OCI-LY3 (cell line): ENCODE data around the gene CAMK2A.

ENCODE experiments used
- CTCF ChIP-seq: fragments of 200-600, 300-600 bp; sonication (generic); IDR thresholded peaks from 2 replicates; pipeline ENCODE4 v1.5.1; 2014; ENCODE audit warnings: antibody characterized with exemption, low read length, low read depth
- EZH2phosphoT487 ChIP-seq: fragments of 200-600 bp; shearing (Covaris generic); IDR thresholded peaks from 2 replicates; pipeline ENCODE4 v1.6.1; 2018; ENCODE audit warnings: antibody characterized with exemption, mixed run types, low read depth

GRCh38 chr5:150188146-150188842 lies 101.3 kb downstream of the CAMK2A start:
- TF ChIP-seq CTCF (no peak), EZH2phosphoT487 (no peak)
